Left ventricle myocardium inferior (tissue), 1 donor: Measurements from ENCODE around the gene SCO2. TPM values are rescaled to one million over a fixed set of nuclear protein-coding genes. Genes with fewer than 3 reads are reported as not detected.

Source experiments
- DNase-seq: peaks from one replicate; pipeline ENCODE4 v3.0.0-alpha.2; 2020
- H3K27ac ChIP-seq: fragments of 200-600 bp; replicated peaks from 2 replicates; pipeline ENCODE4 v1.8.0; 2021
- H3K27me3 ChIP-seq: fragments of 200-600 bp; 2 replicates; pipeline ENCODE4 v1.8.0; 2021; ENCODE audit warnings: low read depth
- H3K36me3 ChIP-seq: fragments of 200-600 bp; 2 replicates; pipeline ENCODE4 v1.8.0; 2021
- H3K4me1 ChIP-seq: fragments of 200-600 bp; 2 replicates; pipeline ENCODE4 v1.8.0; 2021
- H3K4me3 ChIP-seq: fragments of 200-600 bp; 2 replicates; pipeline ENCODE4 v1.8.0; 2021; ENCODE audit warnings: mild to moderate bottlenecking, moderate library complexity
- H3K9me3 ChIP-seq: fragments of 200-600 bp; replicated peaks from 2 replicates; pipeline ENCODE4 v1.8.0; 2021
- CTCF ChIP-seq: fragments of 200-600 bp; IDR thresholded peaks from 2 replicates; pipeline ENCODE4 v1.8.0; 2021; ENCODE audit warnings: antibody characterized with exemption, mild to moderate bottlenecking, borderline replicate concordance
- intact Hi-C: fragments of 100-400 bp; cut with micrococcal nuclease; formaldehyde crosslinking; loops from one replicate; pipeline ENCODE4 v1.11.0; 2022
- total RNA-seq: library from RNA; stranded (reverse); fragmentation: NEBNext Ultra II Directional; extraction: Animal tissue kit (Norgen Biotek cat#: 25700); gene quantifications from one replicate; pipeline ENCODE4 v1.2.1, GENCODE V29; 2021
- donor health status: DM: no; HTN: yes; CAD: no; lungs with severe emphysema.

The SCO2 gene
- total RNA-seq, 1 donor from 2014 or later = not detected

GRCh38 chr22:50564289-50564688 is 38.9 kb upstream of the SCO2 start:
- Histone ChIP-seq H3K27me3 (no peaks in the 10 kb centered on the region), H3K4me1 (peaks cover 21% of the 10 kb centered on the region), H3K9me3 (no peaks in the 10 kb centered on the region), H3K4me3 (peak overlapping the region; percentile 81), H3K27ac (peak overlapping the region; percentile 91), H3K36me3 (peaks cover 21% of the 10 kb centered on the region)
- no peak for DNase-seq
- intact Hi-C loops = no loop called here
- no peak for TF ChIP-seq CTCF

GRCh38 chr22:50563413-50564160 is 38.2 kb upstream of the SCO2 start:
- TF ChIP-seq CTCF = no peak
- H3K27ac ChIP-seq = peak overlapping the region; percentile 91
- intact Hi-C loops = no loop called here
- no peak for DNase-seq
- H3K36me3 ChIP-seq = peaks cover 14% of the 10 kb centered on the region
- H3K9me3 ChIP-seq = no peaks in the 10 kb centered on the region
- H3K4me3 ChIP-seq = peak overlapping the region; percentile 81
- no peaks in the 10 kb centered on the region for H3K27me3 ChIP-seq
- peaks cover 18% of the 10 kb centered on the region for H3K4me1 ChIP-seq

- H3K4me1 ChIP-seq = peaks cover 18% of the 10 kb centered on the region
- intact Hi-C loops = no loop called here
- H3K4me3 ChIP-seq = peak within 1 kb of the TSS; percentile 81
- H3K9me3 ChIP-seq = no peaks in the 10 kb centered on the region
- peak; percentile 96 for DNase-seq
- no peaks in the 10 kb centered on the region for H3K27me3 ChIP-seq
- TF ChIP-seq CTCF = peak; percentile 98
- peak within 1 kb of the TSS; percentile 91 for H3K27ac ChIP-seq
- peaks cover 7% of the 10 kb centered on the region for H3K36me3 ChIP-seq
Observed at GRCh38 chr22:50562523-50563412, 37.4 kb upstream of the SCO2 start, which contains the start of gene SYCE3. Gene SYCE3, minus strand, starts transcription at chr22:50562919. Its CDS starts 6,514 bp downstream, at chr22:50556405.

- no peak for TF ChIP-seq CTCF
- Histone ChIP-seq H3K36me3 (no peaks in the 10 kb centered on the region), H3K27me3 (no peaks in the 10 kb centered on the region), H3K4me3 (no peak overlapping the region), H3K4me1 (peaks cover 18% of the 10 kb centered on the region), H3K27ac (no peak overlapping the region), H3K9me3 (no peaks in the 10 kb centered on the region)
- intact Hi-C loops = no loop called here
- DNase-seq = no peak
Observed at GRCh38 chr22:50561401-50562358, 36.3 kb upstream of the SCO2 start.

GRCh38 chr22:50560034-50560433 is 34.6 kb upstream of the SCO2 start:
- Histone ChIP-seq H3K4me3 (no peak overlapping the region), H3K27ac (no peak overlapping the region), H3K27me3 (no peaks in the 10 kb centered on the region), H3K36me3 (no peaks in the 10 kb centered on the region), H3K9me3 (no peaks in the 10 kb centered on the region), H3K4me1 (peaks cover 18% of the 10 kb centered on the region)
- TF ChIP-seq CTCF = no peak
- intact Hi-C loops = no loop called here
- no peak for DNase-seq
